Ureter (tissue), 1 donor: ENCODE data around the gene MEI4. TPM values are rescaled to one million over a fixed set of nuclear protein-coding genes. Genes with fewer than 3 reads are reported as not detected.

Source experiments
- DNase-seq: peaks from one replicate; pipeline ENCODE4 v3.0.0-alpha.2; 2020; ENCODE audit warnings: low spot score
- total RNA-seq: library from RNA; stranded (reverse); gene quantifications from one replicate; pipeline ENCODE4 v1.2.4, GENCODE V29; 2023
- donor health status: DM: yes; HTN: yes; CAD: no.

Gene MEI4
- total RNA-seq, 1 donor from 2014 or later: 0.47 TPM

DNA sequence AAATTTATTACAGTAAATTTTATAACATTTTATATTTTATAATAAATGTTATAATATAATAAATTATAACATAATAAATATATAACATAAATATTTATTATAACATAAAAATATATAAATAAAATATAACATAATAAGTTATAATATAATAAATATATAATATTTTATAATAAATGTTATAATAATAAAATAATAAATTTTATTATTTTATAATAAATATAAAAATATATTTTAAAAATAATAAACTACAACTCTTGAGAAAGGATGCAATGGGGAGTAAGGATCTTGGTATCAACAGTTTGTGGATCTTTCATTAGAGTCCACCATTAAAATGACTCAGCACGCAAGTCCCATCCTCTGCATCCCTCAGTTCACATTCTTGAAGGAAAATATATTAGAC lies 312.6 kb downstream of the MEI4 start:
- no peak for DNase-seq

DNA sequence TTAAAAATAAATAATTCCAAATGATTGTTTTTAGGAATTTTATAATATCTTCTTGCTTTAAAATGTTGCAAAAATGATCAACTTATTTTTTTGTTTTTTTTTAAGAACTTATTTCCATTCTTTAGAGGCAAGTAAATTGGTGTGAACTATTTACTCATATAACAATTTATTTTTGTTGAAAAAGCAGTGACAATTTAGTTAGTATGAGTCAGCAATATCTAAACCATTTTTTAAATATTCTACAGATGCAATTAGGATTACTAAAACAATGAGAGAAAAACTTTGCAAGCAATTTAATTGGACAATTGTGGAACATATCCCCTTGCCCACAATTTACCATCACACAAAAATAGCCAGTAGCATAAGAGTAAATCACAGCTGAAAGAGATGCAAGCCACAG lies 319.5 kb downstream of the MEI4 start:
- no peak for DNase-seq

Other genes starting within 250 kb of the MEI4 start
- gene HTR1B, start 189.5 kb upstream of the MEI4 start, total RNA-seq: 1.9 TPM